Parathyroid adenoma (tissue), 2 donors: ENCODE measurements around the gene MPIG6B.

ENCODE experiments used
- H2AFZ ChIP-seq: fragments of 300-600 bp; sonication (generic); one replicate; pipeline ENCODE4 v1.7.0; 2017; ENCODE audit warnings: antibody characterized with exemption, mild to moderate bottlenecking
- H3K27ac ChIP-seq: fragments of 300-600 bp; sonication (generic); one replicate; pipeline ENCODE4 v1.7.0; 2017
- H3K27me3 ChIP-seq: fragments of 300-600 bp; sonication (generic); one replicate; pipeline ENCODE4 v1.7.0; 2017; ENCODE audit warnings: low read length; ENCODE audit not compliant: control insufficient read depth, insufficient read depth
- H3K36me3 ChIP-seq: fragments of 300-600 bp; sonication (generic); one replicate; pipeline ENCODE4 v1.7.0; 2017; ENCODE audit warnings: low read length; ENCODE audit not compliant: control insufficient read depth, insufficient read depth
- H3K4me1 ChIP-seq: fragments of 300-600 bp; sonication (generic); one replicate; pipeline ENCODE4 v1.7.0; 2017; ENCODE audit warnings: control low read depth
- H3K4me2 ChIP-seq: fragments of 300-600 bp; sonication (generic); one replicate; pipeline ENCODE4 v1.7.0; 2017; ENCODE audit warnings: low read length
- H3K4me3 ChIP-seq: fragments of 300-600 bp; sonication (generic); one replicate; pipeline ENCODE4 v1.7.0; 2017; ENCODE audit warnings: low read depth, low read length
- H3K79me2 ChIP-seq: fragments of 300-600 bp; sonication (generic); one replicate; pipeline ENCODE4 v1.7.0; 2017; ENCODE audit warnings: control low read depth
- H3K9ac ChIP-seq: fragments of 300-600 bp; sonication (generic); one replicate; pipeline ENCODE4 v1.7.0; 2017; ENCODE audit warnings: mild to moderate bottlenecking
- H3K9me3 ChIP-seq: fragments of 300-600 bp; sonication (generic); one replicate; pipeline ENCODE4 v1.7.0; 2017; ENCODE audit warnings: low read length; ENCODE audit not compliant: control insufficient read depth
- CTCF ChIP-seq: fragments of 300-600 bp; sonication (generic); IDR thresholded peaks from one replicate; pipeline ENCODE4 v1.7.0; 2017; ENCODE audit warnings: antibody characterized with exemption, mild to moderate bottlenecking
- donor health status: primary hyperparathyroidism.

The MPIG6B gene

GRCh38 chr6:31744422-31744821, 21.2 kb downstream of the MPIG6B start:
- Histone ChIP-seq H3K4me2 (no peak overlapping the region), H3K27ac (no peak overlapping the region), H3K4me1 (peaks cover under 1% of the 10 kb centered on the region), H3K36me3 (no peaks in the 10 kb centered on the region), H3K4me3 (no peak overlapping the region), H3K79me2 (no peaks in the 10 kb centered on the region), H2AFZ (no peak overlapping the region), H3K27me3 (no peaks in the 10 kb centered on the region), H3K9ac (no peak overlapping the region), H3K9me3 (no peaks in the 10 kb centered on the region)
- TF ChIP-seq CTCF: no peak

GRCh38 chr6:31749301-31750036, 26.3 kb downstream of the MPIG6B start:
- no peaks in the 10 kb centered on the region for H3K36me3 ChIP-seq
- no peak overlapping the region for H3K27ac ChIP-seq
- H3K4me2 ChIP-seq: no peak overlapping the region
- no peak overlapping the region for H2AFZ ChIP-seq
- TF ChIP-seq CTCF: no peak
- no peaks in the 10 kb centered on the region for H3K27me3 ChIP-seq
- no peaks in the 10 kb centered on the region for H3K4me1 ChIP-seq
- no peak overlapping the region for H3K4me3 ChIP-seq
- no peaks in the 10 kb centered on the region for H3K9me3 ChIP-seq
- H3K79me2 ChIP-seq: no peaks in the 10 kb centered on the region
- H3K9ac ChIP-seq: no peak overlapping the region

- no peaks in the 10 kb centered on the region for H3K36me3 ChIP-seq
- no peaks in the 10 kb centered on the region for H3K9me3 ChIP-seq
- H3K4me1 ChIP-seq: no peaks in the 10 kb centered on the region
- no peak for TF ChIP-seq CTCF
- no peak overlapping the region for H2AFZ ChIP-seq
- no peak overlapping the region for H3K27ac ChIP-seq
- H3K27me3 ChIP-seq: no peaks in the 10 kb centered on the region
- H3K4me2 ChIP-seq: no peak overlapping the region
- H3K4me3 ChIP-seq: no peak overlapping the region
- H3K9ac ChIP-seq: no peak overlapping the region
- no peaks in the 10 kb centered on the region for H3K79me2 ChIP-seq
Observed at GRCh38 chr6:31750411-31751022, 27.3 kb downstream of the MPIG6B start.

- no peaks in the 10 kb centered on the region for H3K9me3 ChIP-seq
- no peak overlapping the region for H3K9ac ChIP-seq
- H3K27ac ChIP-seq: no peak overlapping the region
- H3K27me3 ChIP-seq: no peaks in the 10 kb centered on the region
- H3K36me3 ChIP-seq: no peaks in the 10 kb centered on the region
- H3K79me2 ChIP-seq: no peaks in the 10 kb centered on the region
- no peak for TF ChIP-seq CTCF
- H3K4me2 ChIP-seq: no peak overlapping the region
- no peaks in the 10 kb centered on the region for H3K4me1 ChIP-seq
- H3K4me3 ChIP-seq: no peak overlapping the region
- H2AFZ ChIP-seq: no peak overlapping the region
Observed at GRCh38 chr6:31752739-31753319, 29.7 kb downstream of the MPIG6B start.
